Small intestine (tissue), 7 donors: ENCODE data around the gene SETMAR. TPM values are rescaled to one million over a fixed set of nuclear protein-coding genes. Genes with fewer than 3 reads are reported as not detected.
"Not testable (repeated sequence)": the region's sequence is repeated elsewhere in the genome, so short reads cannot be mapped to it uniquely, and the experiment has no call there.

ENCODE experiments used
- DNase-seq, 2 donors: peaks; one replicate each; pipeline versions ENCODE4 v3.0.0 to v3.0.0-alpha.2; 2013
- FAIRE-seq: peaks from 2 replicates; lab custom pipeline; 2012; peaks lifted over from hg19 to GRCh38; lab: Jason Lieb, UNC
- H3K27ac ChIP-seq, 3 donors: one replicate each; pipeline ENCODE4 v1.5.1; 2013; ENCODE audit warnings: low read length in 2 of 3, mild to moderate bottlenecking in 2 of 3, control low read depth in 1 of 3, inconsistent platforms in 1 of 3, low read depth in 1 of 3, moderate library complexity in 1 of 3
- H3K27me3 ChIP-seq, 3 donors: one replicate each; pipeline ENCODE4 v1.6.1; 2013; ENCODE audit warnings: low read length in 3 of 3, inconsistent platforms in 1 of 3; ENCODE audit not compliant: control insufficient read depth in 3 of 3, insufficient read depth in 3 of 3
- H3K36me3 ChIP-seq, 3 donors: one replicate each; pipeline ENCODE4 v1.6.1; 2013; ENCODE audit warnings: low read length in 3 of 3, inconsistent platforms in 1 of 3, low read depth in 1 of 3, mild to moderate bottlenecking in 1 of 3, moderate library complexity in 1 of 3; ENCODE audit not compliant: control insufficient read depth in 3 of 3, insufficient read depth in 2 of 3
- H3K4me1 ChIP-seq, 3 donors: one replicate each; pipeline ENCODE4 v1.6.1; 2013; ENCODE audit warnings: low read length in 2 of 3, inconsistent platforms in 1 of 3, low read depth in 1 of 3, mild to moderate bottlenecking in 1 of 3, moderate library complexity in 1 of 3; ENCODE audit not compliant: control insufficient read depth in 3 of 3, insufficient read depth in 2 of 3
- H3K4me3 ChIP-seq, 3 donors: one replicate each; pipeline ENCODE4 v1.5.1; 2013; ENCODE audit warnings: low read length in 3 of 3, control low read depth in 1 of 3, inconsistent platforms in 1 of 3, low read depth in 1 of 3, mild to moderate bottlenecking in 1 of 3, moderate library complexity in 1 of 3
- H3K9me3 ChIP-seq, 2 donors: one replicate each; pipeline ENCODE4 v1.6.1; 2013; ENCODE audit warnings: low read depth in 1 of 2, low read length in 1 of 2; ENCODE audit not compliant: control insufficient read depth in 2 of 2, insufficient read depth in 1 of 2
- WGBS, 3 donors: extraction: QIAGEN DNeasy Blood & Tissue Kit; methylation state at CpG; one replicate each; pipeline ENCODE4 v1.1.7; 2013; 5-methylcytosine and 5-hydroxymethylcytosine counted together
- polyA plus RNA-seq, 4 donors: library from polyadenylated mRNA; stranded (reverse) in 3 of 4; unstranded in 1 of 4; fragments of 200-250 nt in 3 of 4; fragments of 120-200 nt in 1 of 4; gene quantifications; one replicate each; pipeline versions ENCODE4 v1.2.1 to v1.2.3, GENCODE V29; 2013
- donor health status: healthy with polysubstance abuse.
- donor health status: control.
- donor health status: control.
- donor health status: Bipolar disorder and iron deficiency.
- donor health status: healthy.

The SETMAR gene
- polyA plus RNA-seq, 4 donors: 5.9 to 16.7 (median 12.7) TPM

GRCh38 chr3:4321732-4322131 is 18.6 kb downstream of the SETMAR start:
- Histone ChIP-seq H3K4me3 (no peak overlapping the region), H3K36me3 (peaks cover 0 to 3% (median 0%) of the 10 kb centered on the region in 3 donors), H3K27ac (no peak overlapping the region), H3K4me1 (no peaks in the 10 kb centered on the region), H3K9me3 (peaks cover 0 to 6% of the 10 kb centered on the region in 2 donors), H3K27me3 (no peaks in the 10 kb centered on the region)
- FAIRE-seq (no peak), DNase-seq (no peak)
- 73 to 90% (median 76%) methylated on average over 1 of the region's 1 CpG for WGBS, 3 donors

- Histone ChIP-seq H3K4me3 (no peak overlapping the region), H3K36me3 (no peaks in the 10 kb centered on the region), H3K4me1 (no peaks in the 10 kb centered on the region), H3K9me3 (peaks cover 0 to 3% of the 10 kb centered on the region in 2 donors), H3K27me3 (no peaks in the 10 kb centered on the region), H3K27ac (no peak overlapping the region)
- FAIRE-seq (peak; percentile 5), DNase-seq (no peak)
- WGBS, 3 donors: 75 to 98% (median 91%) methylated on average over 1 of the region's 1 CpG
These were observed 19.5 kb downstream of the SETMAR start for GRCh38 chr3:4322635-4323034.

GRCh38 chr3:4323246-4324027 is 20.3 kb downstream of the SETMAR start:
- no peaks in the 10 kb centered on the region for H3K27me3 ChIP-seq

GRCh38 chr3:4326868-4327267 is 23.7 kb downstream of the SETMAR start:
- WGBS, 3 donors: 97 to 98% (median 97%) methylated on average over 1 of the region's 1 CpG
- Histone ChIP-seq H3K4me3 (no peak overlapping the region), H3K9me3 (peaks cover 1 to 21% of the 10 kb centered on the region in 2 donors), H3K36me3 (no peaks in the 10 kb centered on the region), H3K27me3 (no peaks in the 10 kb centered on the region), H3K4me1 (no peaks in the 10 kb centered on the region), H3K27ac (no peak overlapping the region)
- no peak for FAIRE-seq
- DNase-seq: no peak

More at GRCh38 chr3:4323246-4324027, 20.3 kb downstream of the SETMAR start:
- no peak for DNase-seq
- Histone ChIP-seq H3K4me3 (no peak overlapping the region), H3K27ac (no peak overlapping the region), H3K4me1 (no peaks in the 10 kb centered on the region), H3K9me3 (peaks cover 0 to 9% of the 10 kb centered on the region in 2 donors), H3K36me3 (no peaks in the 10 kb centered on the region)
- FAIRE-seq: no peak
- 82 to 86% (median 84%) methylated on average over 3 of the region's 3 CpGs for WGBS, 3 donors

- not testable (repeated sequence) for H3K4me3 ChIP-seq, H3K4me1 ChIP-seq, H3K36me3 ChIP-seq, H3K27me3 ChIP-seq, DNase-seq, FAIRE-seq, H3K27ac ChIP-seq
- H3K9me3 ChIP-seq: peaks cover 1 to 25% of the 10 kb centered on the region in 2 donors
These were observed 26.6 kb downstream of the SETMAR start for GRCh38 chr3:4329806-4330205.

- FAIRE-seq: no peak
- 97 to 98% (median 97%) methylated on average over 1 of the region's 1 CpG for WGBS, 3 donors
- no peaks in the 10 kb centered on the region for H3K4me1 ChIP-seq
These were observed 28.9 kb downstream of the SETMAR start for GRCh38 chr3:4332111-4332510.

GRCh38 chr3:4332574-4332973 is 29.4 kb downstream of the SETMAR start:
- Histone ChIP-seq H3K27me3 (no peaks in the 10 kb centered on the region), H3K4me3 (no peak overlapping the region), H3K27ac (no peak overlapping the region), H3K4me1 (no peaks in the 10 kb centered on the region), H3K9me3 (peaks cover 1 to 22% of the 10 kb centered on the region in 2 donors), H3K36me3 (no peaks in the 10 kb centered on the region)
- DNase-seq (no peak), FAIRE-seq (no peak)
- WGBS, 3 donors: 88 to 98% (median 94%) methylated on average over 3 of the region's 3 CpGs

More at GRCh38 chr3:4332111-4332510, 28.9 kb downstream of the SETMAR start:
- Histone ChIP-seq H3K27ac (no peak overlapping the region), H3K36me3 (no peaks in the 10 kb centered on the region), H3K4me3 (no peak overlapping the region), H3K9me3 (peaks cover 1 to 22% of the 10 kb centered on the region in 2 donors), H3K27me3 (no peaks in the 10 kb centered on the region)
- DNase-seq: no peak

GRCh38 chr3:4332991-4333390 is 29.8 kb downstream of the SETMAR start:
- 84 to 88% (median 87%) methylated on average over 3 of the region's 3 CpGs for WGBS, 3 donors
- FAIRE-seq: no peak
- H3K9me3 ChIP-seq: peaks cover 1 to 19% of the 10 kb centered on the region in 2 donors

More at GRCh38 chr3:4332991-4333390, 29.8 kb downstream of the SETMAR start:
- no peak for DNase-seq
- H3K27ac ChIP-seq: no peak overlapping the region
- H3K4me1 ChIP-seq: no peaks in the 10 kb centered on the region
- no peak overlapping the region for H3K4me3 ChIP-seq
- no peaks in the 10 kb centered on the region for H3K36me3 ChIP-seq
- no peaks in the 10 kb centered on the region for H3K27me3 ChIP-seq
